Measurements from ENCODE around the gene ARHGEF16. TPM values are rescaled to one million over a fixed set of nuclear protein-coding genes. Genes with fewer than 3 reads are reported as not detected.

ARHGEF16 gene
- total RNA-seq = not detected in 2 replicates

GRCh38 chr1:3453891-3454810 lies at the start of gene ARHGEF16:
Gene ARHGEF16, plus strand, starts transcription at chr1:3454665. Its CDS starts 8,420 bp downstream, at chr1:3463085.

Other genes starting within 250 kb of the ARHGEF16 start
- 1.2 and 2.4 TPM in 2 replicates for gene MEGF6, start 156.8 kb downstream of the ARHGEF16 start, total RNA-seq
- gene TPRG1L, start 170.3 kb downstream of the ARHGEF16 start, total RNA-seq = 24.5 and 32.0 TPM in 2 replicates
- gene WRAP73, start 195.4 kb downstream of the ARHGEF16 start, total RNA-seq = 9.9 and 12.7 TPM in 2 replicates
- not detected in 2 replicates for gene TP73, start 197.9 kb downstream of the ARHGEF16 start, total RNA-seq